ENCODE data around the gene BMP8A.
"Not testable (repeated sequence)": the region's sequence is repeated elsewhere in the genome, so short reads cannot be mapped to it uniquely, and the experiment has no call there.

DNA sequence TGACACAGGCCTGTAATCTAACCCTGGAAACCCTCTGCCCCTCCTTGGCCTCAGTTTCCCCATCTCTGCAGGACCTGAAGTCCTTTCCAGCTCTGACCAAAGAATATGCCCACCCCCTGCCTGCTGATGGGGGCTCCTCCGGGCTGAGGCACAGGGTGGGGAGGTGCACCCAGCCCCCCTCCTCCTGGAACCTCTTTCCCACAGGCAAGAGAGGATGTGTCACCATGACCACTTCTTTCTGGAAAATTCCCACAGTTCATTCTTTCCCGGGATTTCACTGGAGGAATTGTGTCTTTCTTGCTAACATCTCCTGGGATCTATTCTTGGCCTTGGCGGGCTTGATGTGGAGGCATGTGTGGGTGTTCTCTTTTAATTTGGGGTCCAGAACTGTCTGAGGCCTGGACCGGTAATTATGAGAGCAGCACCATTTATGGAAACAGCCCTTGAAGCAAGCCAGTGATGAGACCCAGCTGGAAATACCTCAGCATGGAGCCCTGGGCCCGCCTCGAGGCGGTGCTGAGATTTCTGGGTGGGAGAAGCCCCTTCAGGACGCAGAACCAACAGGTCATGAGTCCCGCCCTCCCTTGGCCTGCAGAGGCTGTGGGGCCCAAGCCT is 6.8 kb downstream of the BMP8A start:
- TF ChIP-seq, protein P1, sequence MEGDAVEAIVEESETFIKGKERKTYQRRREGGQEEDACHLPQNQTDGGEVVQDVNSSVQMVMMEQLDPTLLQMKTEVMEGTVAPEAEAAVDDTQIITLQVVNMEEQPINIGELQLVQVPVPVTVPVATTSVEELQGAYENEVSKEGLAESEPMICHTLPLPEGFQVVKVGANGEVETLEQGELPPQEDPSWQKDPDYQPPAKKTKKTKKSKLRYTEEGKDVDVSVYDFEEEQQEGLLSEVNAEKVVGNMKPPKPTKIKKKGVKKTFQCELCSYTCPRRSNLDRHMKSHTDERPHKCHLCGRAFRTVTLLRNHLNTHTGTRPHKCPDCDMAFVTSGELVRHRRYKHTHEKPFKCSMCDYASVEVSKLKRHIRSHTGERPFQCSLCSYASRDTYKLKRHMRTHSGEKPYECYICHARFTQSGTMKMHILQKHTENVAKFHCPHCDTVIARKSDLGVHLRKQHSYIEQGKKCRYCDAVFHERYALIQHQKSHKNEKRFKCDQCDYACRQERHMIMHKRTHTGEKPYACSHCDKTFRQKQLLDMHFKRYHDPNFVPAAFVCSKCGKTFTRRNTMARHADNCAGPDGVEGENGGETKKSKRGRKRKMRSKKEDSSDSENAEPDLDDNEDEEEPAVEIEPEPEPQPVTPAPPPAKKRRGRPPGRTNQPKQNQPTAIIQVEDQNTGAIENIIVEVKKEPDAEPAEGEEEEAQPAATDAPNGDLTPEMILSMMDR (IDR thresholded peaks at IDR 0.05; ENCODE audit: low read length), result not testable (repeated sequence)
- not testable (repeated sequence) for TF ChIP-seq EZH2phosphoT487 (IDR thresholded peaks at IDR 0.05; ENCODE audit: low read length); EZH2 (optimal IDR thresholded peaks at IDR 0.05; ENCODE audit: low read depth, low read length)
